OCI-LY1 (cell line): ENCODE data around the gene ZXDA.

Experiments used
- H2AFZ ChIP-seq: fragments of 200-600 bp; sonication (generic), shearing (Covaris generic); 2 replicates; pipeline ENCODE4 v1.6.0; 2014; ENCODE audit warnings: antibody characterized with exemption, mild to moderate bottlenecking, low read length
- H3F3A ChIP-seq: fragments of 200-600 bp; sonication (generic), shearing (Covaris generic); 2 replicates; pipeline ENCODE4 v1.6.0; 2014; ENCODE audit warnings: mild to moderate bottlenecking, antibody characterized with exemption, low read length, moderate library complexity; ENCODE audit not compliant: insufficient read depth
- H3K27ac ChIP-seq: fragments of 200-600 bp; sonication (generic); 2 replicates; pipeline ENCODE4 v1.5.1; 2014; ENCODE audit warnings: low read length, mixed run types, mild to moderate bottlenecking, low read depth; ENCODE audit not compliant: poor library complexity, severe bottlenecking
- H3K27me3 ChIP-seq: fragments of 200-600 bp; sonication (generic); 2 replicates; pipeline ENCODE4 v1.6.0; 2014; ENCODE audit warnings: antibody characterized with exemption, mild to moderate bottlenecking, low read length, moderate library complexity; ENCODE audit not compliant: insufficient read depth
- H3K36me3 ChIP-seq: fragments of 200-600 bp; sonication (generic); 2 replicates; pipeline ENCODE4 v1.6.1; 2014; ENCODE audit warnings: mild to moderate bottlenecking, antibody characterized with exemption, low read length, moderate library complexity, mixed read lengths; ENCODE audit not compliant: insufficient read depth
- H3K4me1 ChIP-seq: fragments of 200-600 bp; sonication (generic); 2 replicates; pipeline ENCODE4 v1.5.1; 2014; ENCODE audit warnings: mild to moderate bottlenecking, low read length, moderate library complexity; ENCODE audit not compliant: insufficient read depth, severe bottlenecking
- H3K4me2 ChIP-seq: fragments of 200-600 bp; sonication (generic), shearing (Covaris generic); 2 replicates; pipeline ENCODE4 v1.6.1; 2014; ENCODE audit warnings: low read length
- H3K4me3 ChIP-seq: fragments of 200-600 bp; sonication (generic); 2 replicates; pipeline ENCODE4 v1.5.1; 2014; ENCODE audit warnings: low read length, low read depth, mild to moderate bottlenecking, mixed read lengths; ENCODE audit not compliant: poor library complexity, severe bottlenecking
- H3K79me2 ChIP-seq: fragments of 200-600 bp; shearing (Covaris generic); 2 replicates; pipeline ENCODE4 v1.6.1; 2016; ENCODE audit warnings: mixed run types, low read length, mixed read lengths; ENCODE audit not compliant: insufficient read depth
- H3K9ac ChIP-seq: fragments of 200-600 bp; sonication (generic), shearing (Covaris generic); 2 replicates; pipeline ENCODE4 v1.6.1; 2014; ENCODE audit warnings: mild to moderate bottlenecking, low read length, mixed read lengths
- H3K9me2 ChIP-seq: fragments of 200-600 bp; sonication (generic), shearing (Covaris generic); 2 replicates; pipeline ENCODE4 v1.6.1; 2014; ENCODE audit warnings: low read depth, mild to moderate bottlenecking, low read length, mixed read lengths
- H3K9me3 ChIP-seq: fragments of 200-600 bp; shearing (Covaris generic); 2 replicates; pipeline ENCODE4 v1.6.1; 2014; ENCODE audit warnings: low read length, mixed read lengths
- H4K20me1 ChIP-seq: fragments of 200-600 bp; sonication (generic), shearing (Covaris generic); 2 replicates; pipeline ENCODE4 v1.6.0; 2016; ENCODE audit warnings: mild to moderate bottlenecking, low read length; ENCODE audit not compliant: insufficient read depth
- EZH2 ChIP-seq: fragments of 200-600 bp; sonication (generic), shearing (Covaris generic); IDR thresholded peaks from 2 replicates; pipeline ENCODE4 v1.8.0; 2017; ENCODE audit warnings: borderline replicate concordance, mixed run types, mild to moderate bottlenecking, antibody characterized with exemption, low read length, moderate library complexity, mixed read lengths
- TF ChIP-seq, protein P1 (sequence below): fragments of 200-600 bp; sonication (generic), shearing (Covaris generic); IDR thresholded peaks from 2 replicates; pipeline ENCODE4 v1.5.1; 2017; ENCODE audit warnings: mild to moderate bottlenecking, antibody characterized with exemption, low read length, moderate library complexity, mixed read lengths

The ZXDA gene

DNA sequence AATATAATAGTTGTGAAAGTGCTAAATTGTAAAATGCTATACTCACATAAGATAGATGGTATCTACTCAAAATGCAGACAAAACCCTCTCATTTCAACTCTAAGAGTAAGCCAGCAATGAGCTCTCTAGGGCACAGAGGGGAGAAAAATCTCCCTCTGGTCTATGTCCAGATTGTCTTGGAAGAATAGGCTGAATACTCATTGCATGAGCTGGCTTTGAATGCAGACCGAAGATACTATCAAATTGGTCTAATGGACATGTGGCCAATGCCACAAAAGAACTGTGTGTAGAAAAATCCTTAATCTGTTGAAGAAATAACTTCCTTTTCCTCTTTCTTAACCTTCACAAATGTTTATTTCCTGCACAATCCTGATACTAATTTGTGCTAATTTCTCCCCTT is 3.5 kb downstream of the ZXDA start:
- H4K20me1 ChIP-seq: no peaks in the 10 kb centered on the region
- peak overlapping the region; percentile 26 for H3K4me3 ChIP-seq
- H2AFZ ChIP-seq: no peak overlapping the region
- TF ChIP-seq EZH2: no peak
- no peaks in the 10 kb centered on the region for H3K9me2 ChIP-seq
- no peaks in the 10 kb centered on the region for H3K36me3 ChIP-seq
- H3K79me2 ChIP-seq: no peaks in the 10 kb centered on the region
- no peak overlapping the region for H3K9ac ChIP-seq
- no peaks in the 10 kb centered on the region for H3K27me3 ChIP-seq
- no peaks in the 10 kb centered on the region for H3K9me3 ChIP-seq
- H3K27ac ChIP-seq: peak overlapping the region; percentile 40
- peaks cover 44% of the 10 kb centered on the region for H3K4me1 ChIP-seq
- no peaks in the 10 kb centered on the region for H3F3A ChIP-seq
- peak overlapping the region; percentile 53 for H3K4me2 ChIP-seq

DNA sequence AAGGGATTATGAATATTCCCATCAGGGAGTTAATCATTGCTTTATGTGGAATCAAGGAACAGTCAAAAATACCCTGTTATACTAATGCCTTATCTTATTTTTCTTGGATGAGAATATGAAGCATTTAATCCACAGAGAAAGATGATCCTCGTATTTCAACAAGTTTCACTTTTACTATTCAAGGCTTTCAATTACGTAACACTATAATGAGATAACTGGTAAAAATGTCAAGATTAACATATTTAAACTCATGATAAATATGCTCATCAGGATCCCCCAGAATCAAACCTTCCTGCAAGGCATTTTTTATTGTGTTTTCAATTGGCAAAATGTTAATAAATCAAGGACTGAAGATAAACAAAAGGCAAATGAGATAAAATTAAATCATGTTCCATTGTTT is 5.1 kb downstream of the ZXDA start:
- Histone ChIP-seq H3K4me2 (peak overlapping the region; percentile 34; the same call in 1 of the 2 replicates), H3K36me3 (no peaks in the 10 kb centered on the region), H3F3A (no peaks in the 10 kb centered on the region), H3K27me3 (no peaks in the 10 kb centered on the region), H3K27ac (no peak overlapping the region), H3K9me2 (no peaks in the 10 kb centered on the region), H3K4me1 (peaks cover 35% of the 10 kb centered on the region), H3K79me2 (no peaks in the 10 kb centered on the region), H3K4me3 (no peak overlapping the region), H3K9me3 (no peaks in the 10 kb centered on the region), H4K20me1 (no peaks in the 10 kb centered on the region), H2AFZ (no peak overlapping the region), H3K9ac (no peak overlapping the region)
- TF ChIP-seq, protein P1, sequence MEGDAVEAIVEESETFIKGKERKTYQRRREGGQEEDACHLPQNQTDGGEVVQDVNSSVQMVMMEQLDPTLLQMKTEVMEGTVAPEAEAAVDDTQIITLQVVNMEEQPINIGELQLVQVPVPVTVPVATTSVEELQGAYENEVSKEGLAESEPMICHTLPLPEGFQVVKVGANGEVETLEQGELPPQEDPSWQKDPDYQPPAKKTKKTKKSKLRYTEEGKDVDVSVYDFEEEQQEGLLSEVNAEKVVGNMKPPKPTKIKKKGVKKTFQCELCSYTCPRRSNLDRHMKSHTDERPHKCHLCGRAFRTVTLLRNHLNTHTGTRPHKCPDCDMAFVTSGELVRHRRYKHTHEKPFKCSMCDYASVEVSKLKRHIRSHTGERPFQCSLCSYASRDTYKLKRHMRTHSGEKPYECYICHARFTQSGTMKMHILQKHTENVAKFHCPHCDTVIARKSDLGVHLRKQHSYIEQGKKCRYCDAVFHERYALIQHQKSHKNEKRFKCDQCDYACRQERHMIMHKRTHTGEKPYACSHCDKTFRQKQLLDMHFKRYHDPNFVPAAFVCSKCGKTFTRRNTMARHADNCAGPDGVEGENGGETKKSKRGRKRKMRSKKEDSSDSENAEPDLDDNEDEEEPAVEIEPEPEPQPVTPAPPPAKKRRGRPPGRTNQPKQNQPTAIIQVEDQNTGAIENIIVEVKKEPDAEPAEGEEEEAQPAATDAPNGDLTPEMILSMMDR: no peak
- TF ChIP-seq EZH2: no peak

DNA sequence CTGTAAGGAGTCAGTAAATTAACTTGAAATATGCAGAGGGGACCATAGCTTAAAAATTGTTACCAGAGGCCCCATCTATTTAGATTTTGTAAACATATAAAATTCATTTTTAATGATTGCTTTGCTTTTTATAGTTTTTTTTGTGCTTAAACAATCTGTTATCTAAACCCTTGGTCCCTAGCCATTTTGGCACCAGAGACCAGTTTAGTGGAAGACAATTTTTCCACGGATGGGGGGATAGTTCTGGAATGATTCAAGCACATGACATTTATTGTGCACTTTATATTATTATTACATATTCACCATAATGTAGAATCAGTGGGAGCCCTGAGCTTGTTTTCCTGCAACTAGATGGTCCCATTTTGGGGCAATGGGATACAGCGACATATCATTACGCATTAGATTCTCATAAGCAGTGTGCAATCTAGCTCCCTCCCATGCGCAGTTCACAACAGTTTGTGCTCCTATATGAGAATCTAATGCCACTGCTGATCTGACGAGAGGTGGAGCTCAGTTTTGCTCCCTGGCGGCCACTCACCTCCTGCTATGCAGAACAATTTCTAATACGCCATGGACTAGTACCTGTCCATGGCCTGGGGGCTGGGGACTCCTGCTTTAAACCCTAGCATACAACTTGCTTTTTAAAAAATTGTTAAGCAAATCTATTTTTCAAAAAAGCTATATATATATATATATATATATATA is 5.9 kb downstream of the ZXDA start:
- Histone ChIP-seq H3K79me2 (no peaks in the 10 kb centered on the region), H3K4me2 (no peak overlapping the region), H3K36me3 (no peaks in the 10 kb centered on the region), H3K9me2 (no peaks in the 10 kb centered on the region), H4K20me1 (no peaks in the 10 kb centered on the region), H3K9me3 (no peaks in the 10 kb centered on the region), H3K9ac (no peak overlapping the region), H3F3A (no peaks in the 10 kb centered on the region), H3K27me3 (no peaks in the 10 kb centered on the region), H3K4me3 (no peak overlapping the region), H3K4me1 (peaks cover 34% of the 10 kb centered on the region), H3K27ac (no peak overlapping the region), H2AFZ (no peak overlapping the region)
- TF ChIP-seq EZH2: no peak
- TF ChIP-seq, protein P1: no peak

DNA sequence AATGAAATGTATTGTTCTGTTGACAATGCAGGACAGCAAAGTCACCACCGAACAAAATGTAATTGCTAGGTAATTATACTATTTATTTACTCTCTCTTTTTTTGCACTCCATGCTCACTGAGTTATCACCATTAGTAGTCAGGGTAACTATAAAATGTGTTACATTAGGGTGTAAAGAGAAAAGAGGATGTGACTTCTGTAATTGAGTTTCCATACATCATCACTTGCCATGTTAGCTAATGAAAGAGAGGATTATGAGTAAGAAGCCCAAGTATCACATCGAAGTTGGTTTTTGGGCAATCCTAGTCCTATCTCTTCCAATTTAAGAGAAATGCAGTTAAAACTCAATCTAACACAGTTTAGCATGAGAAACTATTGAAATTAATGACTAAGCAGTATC is 7.6 kb downstream of the ZXDA start:
- Histone ChIP-seq H3K79me2 (no peaks in the 10 kb centered on the region), H3K9ac (no peak overlapping the region), H3K36me3 (no peaks in the 10 kb centered on the region), H3K27me3 (no peaks in the 10 kb centered on the region), H4K20me1 (no peaks in the 10 kb centered on the region), H3K9me2 (no peaks in the 10 kb centered on the region), H3F3A (no peaks in the 10 kb centered on the region), H3K4me2 (no peak overlapping the region), H2AFZ (no peak overlapping the region), H3K4me1 (peaks cover 27% of the 10 kb centered on the region), H3K27ac (no peak overlapping the region), H3K9me3 (no peaks in the 10 kb centered on the region), H3K4me3 (no peak overlapping the region)
- no peak for TF ChIP-seq EZH2
- TF ChIP-seq, protein P1: no peak
